Measurements from ENCODE around the gene PML. TPM values are rescaled to one million over a fixed set of nuclear protein-coding genes. Genes with fewer than 3 reads are reported as not detected.

Gene PML
- total RNA-seq, 1 experiment from 2014 or later, result 8.7 TPM

Small RNA genes lying within 50 kb of the gene (small RNA-seq; reads per million reads assigned to genes)
- 0 reads per million in 2 experiments for gene RN7SL429P

Other genes starting within 250 kb of the PML start
- 2.4 and 2.5 TPM in 2 replicates for gene INSYN1, start 241.4 kb upstream of the PML start, total RNA-seq (2014; rRNA removed; shearing (Covaris generic))
- gene TBC1D21, start 121.2 kb upstream of the PML start, total RNA-seq (2014; rRNA removed; shearing (Covaris generic)), result not detected in 2 replicates
- gene LOXL1, start 68.3 kb upstream of the PML start, total RNA-seq (2014; rRNA removed; shearing (Covaris generic)), result 0.32 TPM in 1 of 2 replicates, not detected in the other
- gene STOML1, start 2.4 kb upstream of the PML start, total RNA-seq (2014; rRNA removed; shearing (Covaris generic)), result 7.8 and 8.0 TPM in 2 replicates
- not detected in 2 replicates for gene GOLGA6A, start 87.8 kb downstream of the PML start, total RNA-seq (2014; rRNA removed; shearing (Covaris generic))
- gene ISLR2, start 135.9 kb downstream of the PML start, total RNA-seq (2014; rRNA removed; shearing (Covaris generic)), result not detected in 2 replicates
- not detected in 2 replicates for gene ISLR, start 179.0 kb downstream of the PML start, total RNA-seq (2014; rRNA removed; shearing (Covaris generic))
- gene STRA6, start 208.1 kb downstream of the PML start, total RNA-seq (2014; rRNA removed; shearing (Covaris generic)), result not detected in 2 replicates
- not detected in 2 replicates for gene CCDC33, start 241.6 kb downstream of the PML start, total RNA-seq (2014; rRNA removed; shearing (Covaris generic))

All from SK-MEL-5 (cell line).